ENCODE data around the gene HES7. TPM values are rescaled to one million over a fixed set of nuclear protein-coding genes. Genes with fewer than 3 reads are reported as not detected.
A peak's percentile ranks its signal among the peaks of the same experiment; 100 is the strongest.

Gene HES7
- total RNA-seq, 2 donors from 2014 or later: 0.67 TPM; not detected in 1

- no peak for DNase-seq (ENCODE audit: low spot score)
- intact Hi-C loops (cut with DNase I): no loop called here
Measured at GRCh38 chr17:8128125-8128784, 4.3 kb upstream of the HES7 start.

GRCh38 chr17:8126491-8127066, 2.7 kb upstream of the HES7 start:
- intact Hi-C loops (cut with DNase I): no loop called here
- DNase-seq (ENCODE audit: low spot score): no peak

GRCh38 chr17:8125947-8126490, 2.1 kb upstream of the HES7 start:
- intact Hi-C loops (cut with DNase I): no loop called here
- no peak for DNase-seq (ENCODE audit: low spot score)

- intact Hi-C loops (cut with DNase I): no loop called here
Measured at GRCh38 chr17:8125154-8125946, 1.4 kb upstream of the HES7 start.

GRCh38 chr17:8124350-8125153, 646 bp upstream of the HES7 start:
- intact Hi-C loops (cut with DNase I): loop anchor here in 1 of 2 donors (5.0 kb wide), 1 partner anchor 63 kb away; no protein-coding TSS in a partner anchor
- peak; percentile 52 for DNase-seq (ENCODE audit: low spot score)

More at GRCh38 chr17:8125154-8125946, 1.4 kb upstream of the HES7 start:
- peak; percentile 93 for DNase-seq (ENCODE audit: low spot score)

- DNase-seq (ENCODE audit: low spot score): peak; percentile 87
Measured at GRCh38 chr17:8122924-8123694, 797 bp downstream of the HES7 start.

GRCh38 chr17:8122422-8122923, 1.4 kb downstream of the HES7 start:
- peak; percentile 53 for DNase-seq (ENCODE audit: low spot score)
- intact Hi-C loops (cut with DNase I): loop anchor here in 1 of 2 donors (5.0 kb wide), 1 partner anchor 65 kb away; no protein-coding TSS in a partner anchor

More at GRCh38 chr17:8122924-8123694, 797 bp downstream of the HES7 start:
- intact Hi-C loops (cut with DNase I): loop anchor here in 1 of 2 donors (5.0 kb wide), 1 partner anchor 64 kb away; no protein-coding TSS in a partner anchor

- DNase-seq (ENCODE audit: low spot score): peak; percentile 86
- intact Hi-C loops (cut with DNase I): loop anchor here in 1 of 2 donors (5.0 kb wide), 1 partner anchor 65 kb away; no protein-coding TSS in a partner anchor
Measured at GRCh38 chr17:8121681-8122421, 2.1 kb downstream of the HES7 start.

GRCh38 chr17:8121407-8121680, 2.6 kb downstream of the HES7 start:
- intact Hi-C loops (cut with DNase I): loop anchor here in 1 of 2 donors (5.0 kb wide), 1 partner anchor 66 kb away; no protein-coding TSS in a partner anchor
- no peak for DNase-seq (ENCODE audit: low spot score)

- peak; percentile 89 for DNase-seq (ENCODE audit: low spot score)
- intact Hi-C loops (cut with DNase I): loop anchor here in 1 of 2 donors (5.0 kb wide), 1 partner anchor 67 kb away; no protein-coding TSS in a partner anchor
Measured at GRCh38 chr17:8120520-8121406, 3.1 kb downstream of the HES7 start.

- DNase-seq (ENCODE audit: low spot score): peak; percentile 91
- intact Hi-C loops (cut with DNase I): loop anchor here (5.0 kb wide), 3 partner anchors 67 to 848 kb away; no protein-coding TSS in a partner anchor
Measured at GRCh38 chr17:8119581-8120519, 4.1 kb downstream of the HES7 start.

- intact Hi-C loops (cut with DNase I): loop anchor here (5.0 kb wide), 2 partner anchors 103 to 847 kb away; no protein-coding TSS in a partner anchor
- DNase-seq (ENCODE audit: low spot score): peak; percentile 96
Measured at GRCh38 chr17:8118769-8119580, 4.9 kb downstream of the HES7 start.

GRCh38 chr17:8117980-8118768, 5.7 kb downstream of the HES7 start, which contains the start of gene ALOXE3:
TSS of gene ALOXE3 (minus strand) at chr17:8118514. CDS start at chr17:8117990, 524 bp downstream.
- DNase-seq (ENCODE audit: low spot score): peak; percentile 84

More at GRCh38 chr17:8117980-8118768, 5.7 kb downstream of the HES7 start, which contains the start of gene ALOXE3:
- intact Hi-C loops (cut with DNase I): loop anchor here (1.0 to 5.0 kb wide), 3 partner anchors 49 to 846 kb away; no protein-coding TSS in a partner anchor
